Measurements from ENCODE around the gene C2orf49. TPM values are rescaled to one million over a fixed set of nuclear protein-coding genes. Genes with fewer than 3 reads are reported as not detected.
A peak's percentile ranks its signal among the peaks of the same experiment; 100 is the strongest.

Gene C2orf49
- total RNA-seq, 6 experiments from 2014 or later, result 17.7 to 25.4 (median 20.0) TPM

DNA sequence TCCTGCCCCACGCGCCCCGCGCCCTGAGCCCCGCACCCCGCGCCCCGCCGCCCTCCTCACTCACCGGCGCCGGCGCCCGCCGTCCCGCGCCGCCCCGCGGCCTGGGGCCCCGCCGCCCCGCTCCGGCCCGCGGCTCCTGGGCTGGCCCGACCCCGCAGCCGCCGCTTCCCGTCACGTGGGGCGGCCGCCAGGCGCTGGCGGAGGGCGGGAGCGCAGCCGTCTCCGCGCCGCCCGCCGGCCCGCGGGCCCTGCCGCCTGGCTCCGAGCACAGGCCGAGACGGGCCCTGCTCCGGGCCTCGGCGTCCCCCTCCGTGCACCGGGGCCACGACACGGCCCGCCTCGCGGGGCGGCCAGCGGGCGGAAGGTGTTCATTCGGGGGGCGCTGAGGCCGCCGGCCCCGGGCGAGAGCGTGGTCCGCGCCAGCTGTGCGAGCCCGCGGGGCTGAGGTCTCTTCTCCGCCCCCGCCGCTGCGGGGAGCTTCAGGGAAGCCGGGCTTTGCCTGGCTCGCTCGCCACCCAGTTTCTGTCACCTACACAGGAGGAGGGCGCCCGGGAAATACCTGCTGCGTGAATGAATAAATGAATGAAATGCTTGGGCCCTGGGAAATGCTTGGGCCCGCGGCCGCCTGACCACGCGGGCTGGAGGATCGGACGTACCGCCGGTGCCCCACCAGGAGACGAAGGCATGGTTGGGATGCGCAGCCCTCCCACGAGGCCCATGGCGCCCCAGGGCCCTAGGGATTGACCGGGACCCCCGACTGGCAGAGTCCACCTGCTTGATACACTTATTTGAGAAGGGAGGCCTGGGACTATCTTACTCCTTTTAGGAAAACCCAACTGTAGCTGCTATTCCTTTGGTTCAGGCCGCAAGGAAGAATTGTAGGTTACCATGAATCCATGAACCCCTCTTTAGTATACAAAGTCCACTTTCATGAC lies 7.5 kb upstream of the C2orf49 start, which contains the start of gene TGFBRAP1:
TGFBRAP1 (minus strand) TSS at position 175 of the 935 bp plus-strand sequence. CDS start 21,434 bp downstream, outside the sequence.
- H3K4me1 Mint-ChIP-seq (ENCODE audit: low read depth), result peaks cover 54% of the 10 kb centered on the region
- peak within 1 kb of the TSS; percentile 88 for H3K27ac Mint-ChIP-seq
- H3K36me3 Mint-ChIP-seq (ENCODE audit: low read depth), result no peaks in the 10 kb centered on the region; the same call in 1 of the 2 replicates
- no peak for DNase-seq
- no peaks in the 10 kb centered on the region; the same call in 1 of the 2 replicates for H3K27me3 Mint-ChIP-seq (ENCODE audit: insufficient read depth)
- no peaks in the 10 kb centered on the region for H3K9me3 Mint-ChIP-seq
- TF ChIP-seq, protein P1, sequence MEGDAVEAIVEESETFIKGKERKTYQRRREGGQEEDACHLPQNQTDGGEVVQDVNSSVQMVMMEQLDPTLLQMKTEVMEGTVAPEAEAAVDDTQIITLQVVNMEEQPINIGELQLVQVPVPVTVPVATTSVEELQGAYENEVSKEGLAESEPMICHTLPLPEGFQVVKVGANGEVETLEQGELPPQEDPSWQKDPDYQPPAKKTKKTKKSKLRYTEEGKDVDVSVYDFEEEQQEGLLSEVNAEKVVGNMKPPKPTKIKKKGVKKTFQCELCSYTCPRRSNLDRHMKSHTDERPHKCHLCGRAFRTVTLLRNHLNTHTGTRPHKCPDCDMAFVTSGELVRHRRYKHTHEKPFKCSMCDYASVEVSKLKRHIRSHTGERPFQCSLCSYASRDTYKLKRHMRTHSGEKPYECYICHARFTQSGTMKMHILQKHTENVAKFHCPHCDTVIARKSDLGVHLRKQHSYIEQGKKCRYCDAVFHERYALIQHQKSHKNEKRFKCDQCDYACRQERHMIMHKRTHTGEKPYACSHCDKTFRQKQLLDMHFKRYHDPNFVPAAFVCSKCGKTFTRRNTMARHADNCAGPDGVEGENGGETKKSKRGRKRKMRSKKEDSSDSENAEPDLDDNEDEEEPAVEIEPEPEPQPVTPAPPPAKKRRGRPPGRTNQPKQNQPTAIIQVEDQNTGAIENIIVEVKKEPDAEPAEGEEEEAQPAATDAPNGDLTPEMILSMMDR (IDR thresholded peaks at IDR 0.05), result no peak
- peak within 1 kb of the TSS; percentile 89 for H3K4me3 Mint-ChIP-seq

DNA sequence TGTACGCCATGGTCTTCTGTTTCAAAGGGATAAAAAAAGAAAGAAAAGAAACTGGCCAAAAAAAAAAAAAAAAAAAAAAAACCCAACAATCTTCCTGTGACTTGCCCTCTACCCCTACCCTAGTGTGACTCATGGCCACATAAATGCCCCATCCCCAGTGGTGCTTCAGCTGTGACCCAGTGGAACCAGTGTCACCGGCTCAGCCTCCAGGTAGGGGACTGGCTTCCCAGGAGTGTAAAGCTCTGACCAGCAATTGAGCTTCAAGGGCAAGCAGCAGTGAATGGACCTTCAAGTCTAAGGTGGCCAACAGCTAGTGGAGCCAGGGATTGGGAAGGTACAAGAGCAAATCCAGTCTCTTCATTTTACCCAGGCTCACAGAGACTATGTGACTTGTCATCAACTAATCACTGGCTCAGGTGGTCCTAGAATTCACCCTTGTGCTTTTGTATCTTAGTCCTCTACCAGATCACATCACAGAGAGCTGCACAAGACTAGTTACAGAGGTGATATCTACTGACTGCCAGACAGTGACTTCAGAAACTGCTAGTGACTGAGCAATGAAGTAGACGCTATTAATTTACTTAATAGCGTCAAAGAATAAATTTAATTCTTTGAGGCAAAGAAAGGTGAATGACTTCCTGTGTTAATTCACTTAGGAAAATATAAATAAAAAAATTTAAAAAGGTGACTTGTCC lies 6.5 kb upstream of the C2orf49 start:
- Mint-ChIP-seq H3K27ac (peak overlapping the region; percentile 88), H3K36me3 (ENCODE audit: low read depth) (no peaks in the 10 kb centered on the region; the same call in 1 of the 2 replicates), H3K4me3 (peak overlapping the region; percentile 53; the same call in 1 of the 2 replicates), H3K9me3 (no peaks in the 10 kb centered on the region), H3K4me1 (ENCODE audit: low read depth) (peaks cover 44% of the 10 kb centered on the region), H3K27me3 (ENCODE audit: insufficient read depth) (no peaks in the 10 kb centered on the region; the same call in 1 of the 2 replicates)
- DNase-seq, result no peak
- TF ChIP-seq, protein P1 (IDR thresholded peaks at IDR 0.05), result no peak

DNA sequence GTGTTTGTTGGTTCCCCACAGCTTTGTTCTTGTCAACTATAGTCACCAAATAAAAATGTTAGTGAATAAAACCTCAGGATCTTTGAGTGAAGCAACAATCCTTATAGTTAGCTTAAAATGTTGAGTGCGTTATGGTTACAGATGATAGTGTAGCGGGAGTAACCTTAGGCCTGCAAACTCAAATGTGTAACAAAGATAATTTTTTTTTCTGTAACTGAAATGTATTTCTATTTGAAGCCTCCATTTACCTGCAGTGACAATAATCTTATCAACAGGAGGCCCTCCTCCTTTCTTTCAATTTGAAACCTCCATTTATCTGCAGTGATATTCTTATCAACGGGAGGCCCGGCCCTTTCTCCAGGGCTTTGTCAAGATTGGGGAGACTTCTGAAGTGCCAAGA lies 3.1 kb upstream of the C2orf49 start:
- no peaks in the 10 kb centered on the region for H3K9me3 Mint-ChIP-seq
- peaks cover 26% of the 10 kb centered on the region for H3K4me1 Mint-ChIP-seq (ENCODE audit: low read depth)
- no peak for DNase-seq
- H3K36me3 Mint-ChIP-seq (ENCODE audit: low read depth), result peaks cover 7% of the 10 kb centered on the region; the same call in 1 of the 2 replicates
- no peaks in the 10 kb centered on the region; the same call in 1 of the 2 replicates for H3K27me3 Mint-ChIP-seq (ENCODE audit: insufficient read depth)
- TF ChIP-seq, protein P1 (IDR thresholded peaks at IDR 0.05), result no peak
- H3K27ac Mint-ChIP-seq, result no peak overlapping the region
- H3K4me3 Mint-ChIP-seq, result no peak overlapping the region

DNA sequence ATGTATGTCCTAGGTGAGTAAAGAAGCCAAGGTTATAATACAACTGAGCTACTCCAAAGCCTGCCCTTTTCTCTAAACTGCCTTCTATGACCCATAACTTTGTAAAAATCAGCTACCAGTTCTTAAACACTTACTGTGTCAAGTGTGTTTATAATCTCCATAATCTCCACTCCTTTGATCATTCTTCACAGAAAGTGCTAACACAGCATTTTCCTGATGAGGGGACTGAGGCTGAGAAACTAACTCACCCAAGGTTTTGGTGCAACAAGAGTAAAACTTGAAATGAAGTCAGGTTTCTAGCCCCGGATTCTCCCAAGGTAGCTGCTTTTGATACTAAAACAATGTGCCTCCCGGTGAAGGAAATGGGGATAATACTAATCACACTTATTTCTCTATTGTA lies 1.9 kb upstream of the C2orf49 start:
- Mint-ChIP-seq H3K27ac (no peak overlapping the region), H3K9me3 (no peaks in the 10 kb centered on the region), H3K27me3 (ENCODE audit: insufficient read depth) (no peaks in the 10 kb centered on the region), H3K4me3 (no peak overlapping the region), H3K4me1 (ENCODE audit: low read depth) (peaks cover 32% of the 10 kb centered on the region), H3K36me3 (ENCODE audit: low read depth) (peaks cover 13% of the 10 kb centered on the region; the same call in 1 of the 2 replicates)
- TF ChIP-seq, protein P1 (IDR thresholded peaks at IDR 0.05), result no peak
- DNase-seq, result no peak

DNA sequence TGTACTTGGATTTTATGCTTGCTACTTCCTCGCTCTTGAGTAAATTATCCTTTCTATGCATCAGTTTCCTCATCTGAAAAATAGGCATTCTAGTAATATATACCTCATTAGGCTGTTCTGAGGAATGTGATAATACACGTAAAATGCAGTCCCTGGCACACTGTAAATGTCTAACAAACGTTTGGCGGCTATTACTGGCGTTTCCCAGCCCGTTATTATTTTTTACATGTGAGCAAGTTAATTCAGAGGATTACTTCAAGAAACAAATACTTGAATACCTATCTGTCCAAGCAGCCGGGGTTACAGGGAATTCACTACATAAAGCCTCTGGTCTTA lies 586 bp upstream of the C2orf49 start:
- DNase-seq, result no peak
- no peaks in the 10 kb centered on the region for H3K9me3 Mint-ChIP-seq
- H3K36me3 Mint-ChIP-seq (ENCODE audit: low read depth), result peaks cover 13% of the 10 kb centered on the region; the same call in 1 of the 2 replicates
- TF ChIP-seq, protein P1 (IDR thresholded peaks at IDR 0.05), result no peak
- H3K4me3 Mint-ChIP-seq, result peak overlapping the region; percentile 96
- peak overlapping the region; percentile 100 for H3K27ac Mint-ChIP-seq
- no peaks in the 10 kb centered on the region for H3K27me3 Mint-ChIP-seq (ENCODE audit: insufficient read depth)
- H3K4me1 Mint-ChIP-seq (ENCODE audit: low read depth), result peaks cover 26% of the 10 kb centered on the region

Measured in HFFc6 (cell line).